Heart left ventricle (tissue), 16 donors: ENCODE results near the gene RPL35. TPM values are rescaled to one million over a fixed set of nuclear protein-coding genes. Genes with fewer than 3 reads are reported as not detected.

Source experiments
- ATAC-seq, 4 donors: fragments of 200-7000 bp; cut with Tn5 transposase; one replicate each; pipeline ENCODE4 v1.9.1; 2020 to 2022; ENCODE audit warnings: moderate library complexity in 4 of 4, mild to moderate bottlenecking in 3 of 4, moderate number of reproducible peaks in 1 of 4
- DNase-seq, 5 donors: peaks; one replicate each; pipeline ENCODE4 v3.0.0-alpha.2; 2020
- H3K27ac ChIP-seq, 12 donors: fragments of 200-600 bp; sonication (generic) in 4 of 12; one replicate each; pipeline versions ENCODE4 v1.5.0 to v1.8.0; 2016 to 2022; ENCODE audit warnings: mild to moderate bottlenecking in 2 of 12
- H3K27me3 ChIP-seq, 9 donors: fragments of 200-600 bp; sonication (generic) in 2 of 9; one replicate each; pipeline versions ENCODE4 v1.5.1 to v1.8.0; 2016 to 2022; ENCODE audit warnings: mild to moderate bottlenecking in 3 of 9
- H3K36me3 ChIP-seq, 9 donors: fragments of 200-600 bp; sonication (generic) in 2 of 9; one replicate each; pipeline versions ENCODE4 v1.5.0 to v1.8.0; 2018 to 2022; ENCODE audit warnings: mild to moderate bottlenecking in 2 of 9
- H3K4me1 ChIP-seq, 12 donors: fragments of 200-600 bp; sonication (generic) in 4 of 12; one replicate each; pipeline versions ENCODE4 v1.5.0 to v1.8.0; 2016 to 2022; ENCODE audit warnings: mild to moderate bottlenecking in 3 of 12
- H3K4me3 ChIP-seq, 12 donors: fragments of 200-600 bp; sonication (generic) in 4 of 12; one replicate each; pipeline versions ENCODE4 v1.5.0 to v1.8.0; 2017 to 2022; ENCODE audit warnings: mild to moderate bottlenecking in 9 of 12, moderate library complexity in 4 of 12
- H3K9me3 ChIP-seq, 12 donors: fragments of 200-600 bp; sonication (generic) in 4 of 12; one replicate each; pipeline versions ENCODE4 v1.5.0 to v1.8.0; 2016 to 2022; ENCODE audit warnings: mild to moderate bottlenecking in 1 of 12
- POLR2A ChIP-seq, 2 donors: fragments of 450-650 bp; IDR thresholded peaks; one replicate each; pipeline ENCODE4 v1.6.1; 2017; ENCODE audit warnings: antibody characterized with exemption in 2 of 2, mild to moderate bottlenecking in 2 of 2, moderate library complexity in 2 of 2
- WGBS, 4 donors: extraction: QIAGEN DNeasy Blood & Tissue Kit in 2 of 4; methylation state at CpG; one replicate each; pipeline versions ENCODE4 v1.1.5 to v1.1.7; 2013 to 2018; 5-methylcytosine and 5-hydroxymethylcytosine counted together
- intact Hi-C, 10 donors: fragments of 100-400 bp; cut with DNase I; formaldehyde crosslinking; loops; one replicate each; pipeline versions ENCODE4 v1.11.1 to v1.14.2; 2022
- polyA plus RNA-seq, 2 donors: library from polyadenylated mRNA; stranded (reverse); fragments of 200-250 nt; gene quantifications; one replicate each; pipeline ENCODE4 v1.2.3, GENCODE V29; 2013
- total RNA-seq, 9 donors: library from RNA; depleted of rRNA in 2 of 9; stranded (reverse); fragments of >200 nt in 2 of 9; fragmentation: NEBNext Ultra II Directional in 3 of 9; extraction: Animal tissue kit (Norgen Biotek cat#: 25700) in 3 of 9; gene quantifications; one replicate each; pipeline versions ENCODE4 v1.1.0 to v1.2.4, GENCODE V29; 2016 to 2023
- TF ChIP-seq, protein P1 (sequence below), 12 donors: fragments of 200-600 bp; sonication (generic) in 4 of 12; IDR thresholded peaks; one replicate each; pipeline versions ENCODE4 v1.5.0 to v1.8.0; 2018 to 2022; ENCODE audit warnings: antibody characterized with exemption in 12 of 12, mild to moderate bottlenecking in 5 of 12
- donor health status: ischemic (EF 13 %, LVEDD 7.1; RV severe dilation, severe dysfunction).
- donor health status: healthy with polysubstance abuse.
- donor health status: DM: no; HTN: yes; CAD: no.
- donor health status: DM: no; HTN: no; CAD: no.
- donor health status: ischemic (EF 25% LVEDD 6.9; RV normal size, moderate dysfunction).
- donor health status: ischemic (EF 25% LVEDD 5.7; RV mildly dilated, moderate dysfunction).
- donor health status: healthy.
- donor health status: DM: yes; HTN: yes; CAD: no.
- donor health status: ischemic (EF 35%, LVEDD 5.7; RV mildly dilated, moderate dysfunction).
- donor health status: nonischemic (EF 11% LVEDD 7.7; RV severe dilation, severe dysfunction).
- donor health status: DM: yes; HTN: yes; CAD: no.
- donor health status: PGD.
- donor health status: ischemic (EF 29% LVEDD 5.4; RV normal size, mild dysfunction).
- donor health status: nonischemic (EF 23%, LVEDD 6.1; RV moderate dilation, normal function).

Gene RPL35
- total and polyA plus RNA-seq, 11 donors, result 600 to 3,054 (median 868) TPM

DNA sequence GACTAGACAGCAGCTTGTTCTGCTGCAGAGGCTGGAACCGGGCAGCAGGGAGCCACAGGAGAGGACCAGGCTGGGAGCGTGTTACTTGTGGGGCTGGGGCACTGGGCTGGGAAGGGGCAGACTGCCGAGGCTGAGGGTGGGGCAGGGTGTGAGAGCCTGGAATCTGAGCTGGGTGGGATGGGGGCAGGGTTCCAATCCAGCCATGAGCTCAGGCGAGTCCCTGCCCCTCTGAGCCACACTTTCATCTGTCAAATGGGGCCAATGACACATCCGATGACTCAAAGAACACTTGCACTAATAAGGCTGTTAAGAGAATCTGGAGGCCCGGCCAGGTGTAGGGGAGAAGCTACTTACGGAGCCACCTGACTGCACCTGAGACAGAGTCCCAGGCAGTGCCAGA is 27.2 kb downstream of the RPL35 start:
- no peaks in the 10 kb centered on the region for H3K36me3 ChIP-seq
- H3K4me3 ChIP-seq, result peak overlapping the region in 1 of 12 donors; percentile 4
- peak overlapping the region; percentile 75 to 95 (median 88) for H3K27ac ChIP-seq
- intact Hi-C loops, result loop anchor here in 3 of 10 donors (2.0 to 5.0 kb wide), 3 partner anchors 18 to 57 kb away; partner anchors contain the start of genes OLFML2A (in 2 of the 3) and WDR38 (in 1 of the 3)
- WGBS, 4 donors, result 41 to 53% (median 44%) methylated on average over 6 to 7 of the region's 7 CpGs
- peak in 2 of 5 donors; percentile 48 to 70 for DNase-seq
- no peaks in the 10 kb centered on the region for H3K27me3 ChIP-seq
- peak in 3 of 4 donors; percentile 2 to 26 (median 21) for ATAC-seq
- TF ChIP-seq POLR2A (IDR thresholded peaks at IDR 0.05), result no peak
- TF ChIP-seq, protein P1, sequence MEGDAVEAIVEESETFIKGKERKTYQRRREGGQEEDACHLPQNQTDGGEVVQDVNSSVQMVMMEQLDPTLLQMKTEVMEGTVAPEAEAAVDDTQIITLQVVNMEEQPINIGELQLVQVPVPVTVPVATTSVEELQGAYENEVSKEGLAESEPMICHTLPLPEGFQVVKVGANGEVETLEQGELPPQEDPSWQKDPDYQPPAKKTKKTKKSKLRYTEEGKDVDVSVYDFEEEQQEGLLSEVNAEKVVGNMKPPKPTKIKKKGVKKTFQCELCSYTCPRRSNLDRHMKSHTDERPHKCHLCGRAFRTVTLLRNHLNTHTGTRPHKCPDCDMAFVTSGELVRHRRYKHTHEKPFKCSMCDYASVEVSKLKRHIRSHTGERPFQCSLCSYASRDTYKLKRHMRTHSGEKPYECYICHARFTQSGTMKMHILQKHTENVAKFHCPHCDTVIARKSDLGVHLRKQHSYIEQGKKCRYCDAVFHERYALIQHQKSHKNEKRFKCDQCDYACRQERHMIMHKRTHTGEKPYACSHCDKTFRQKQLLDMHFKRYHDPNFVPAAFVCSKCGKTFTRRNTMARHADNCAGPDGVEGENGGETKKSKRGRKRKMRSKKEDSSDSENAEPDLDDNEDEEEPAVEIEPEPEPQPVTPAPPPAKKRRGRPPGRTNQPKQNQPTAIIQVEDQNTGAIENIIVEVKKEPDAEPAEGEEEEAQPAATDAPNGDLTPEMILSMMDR (IDR thresholded peaks at IDR 0.05), result no peak
- peaks cover 0 to 53% (median 41%) of the 10 kb centered on the region in 12 donors for H3K4me1 ChIP-seq
- H3K9me3 ChIP-seq, result no peaks in the 10 kb centered on the region

- Histone ChIP-seq H3K27me3 (no peaks in the 10 kb centered on the region), H3K36me3 (no peaks in the 10 kb centered on the region), H3K4me1 (peaks cover 0 to 57% (median 41%) of the 10 kb centered on the region in 12 donors), H3K27ac (peak overlapping the region; percentile 34 to 93 (median 86)), H3K9me3 (no peaks in the 10 kb centered on the region), H3K4me3 (no peak overlapping the region)
- ATAC-seq (peak; percentile 86 to 93 (median 90)), DNase-seq (peak; percentile 79 to 93 (median 85))
- intact Hi-C loops, result loop anchor here in 2 of 10 donors (1.0 to 5.0 kb wide), 4 partner anchors 20 to 55 kb away; partner anchors contain the start of gene OLFML2A (in 2 of the 2)
- 26 to 41% (median 39%) methylated on average over 8 to 9 of the region's 9 CpGs for WGBS, 4 donors
- TF ChIP-seq POLR2A (IDR thresholded peaks at IDR 0.05), result no peak
- TF ChIP-seq, protein P1 (IDR thresholded peaks at IDR 0.05), result no peak
Observed at GRCh38 chr9:124831642-124832364, 30.0 kb downstream of the RPL35 start.

- no peak for ATAC-seq
- WGBS, 4 donors, result 69 to 81% (median 74%) methylated on average over 4 of the region's 4 CpGs
- Histone ChIP-seq H3K36me3 (no peaks in the 10 kb centered on the region), H3K4me3 (no peak overlapping the region), H3K27me3 (no peaks in the 10 kb centered on the region), H3K27ac (no peak overlapping the region), H3K4me1 (peaks cover 0 to 52% (median 35%) of the 10 kb centered on the region in 12 donors), H3K9me3 (peaks cover 0 to 7% (median 0%) of the 10 kb centered on the region in 12 donors)
- intact Hi-C loops, result loop anchor here in 2 of 10 donors (5.0 kb wide), 2 partner anchors 33 to 53 kb away; partner anchors contain the start of gene OLFML2A (in 2 of the 2)
- TF ChIP-seq POLR2A (IDR thresholded peaks at IDR 0.05), result no peak
- TF ChIP-seq, protein P1 (IDR thresholded peaks at IDR 0.05), result no peak
- no peak for DNase-seq
Observed at GRCh38 chr9:124830593-124830992, 31.2 kb downstream of the RPL35 start.

DNA sequence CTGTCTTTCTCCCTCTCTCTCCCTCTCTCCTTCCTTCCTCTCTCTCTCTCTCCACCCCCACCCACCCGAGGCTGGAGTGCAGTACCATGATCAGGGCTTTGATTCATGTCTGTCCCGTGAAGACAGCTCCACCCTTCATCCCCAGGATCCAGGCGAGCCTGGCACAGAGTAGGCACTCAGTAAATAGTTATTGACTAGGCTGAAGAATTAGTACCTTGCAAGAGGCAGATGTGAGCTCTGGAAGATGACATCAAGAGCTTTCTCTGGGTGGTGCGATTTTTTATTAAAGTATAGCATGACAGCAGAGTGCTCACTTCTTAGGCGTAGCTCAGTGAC is 32.5 kb downstream of the RPL35 start:
- H3K27ac ChIP-seq, result no peak overlapping the region
- peaks cover 0 to 14% (median 0%) of the 10 kb centered on the region in 12 donors for H3K9me3 ChIP-seq
- TF ChIP-seq, protein P1 (IDR thresholded peaks at IDR 0.05), result no peak
- no peak for TF ChIP-seq POLR2A (IDR thresholded peaks at IDR 0.05)
- ATAC-seq (no peak), DNase-seq (no peak)
- no peak overlapping the region for H3K4me3 ChIP-seq
- H3K36me3 ChIP-seq, result no peaks in the 10 kb centered on the region
- H3K27me3 ChIP-seq, result no peaks in the 10 kb centered on the region
- intact Hi-C loops, result no loop called here
- peaks cover 0 to 39% (median 23%) of the 10 kb centered on the region in 12 donors for H3K4me1 ChIP-seq
- 56 to 61% (median 60%) methylated on average over 5 of the region's 5 CpGs for WGBS, 4 donors
